ENCODE data around the gene PUM2.

PUM2 gene

DNA sequence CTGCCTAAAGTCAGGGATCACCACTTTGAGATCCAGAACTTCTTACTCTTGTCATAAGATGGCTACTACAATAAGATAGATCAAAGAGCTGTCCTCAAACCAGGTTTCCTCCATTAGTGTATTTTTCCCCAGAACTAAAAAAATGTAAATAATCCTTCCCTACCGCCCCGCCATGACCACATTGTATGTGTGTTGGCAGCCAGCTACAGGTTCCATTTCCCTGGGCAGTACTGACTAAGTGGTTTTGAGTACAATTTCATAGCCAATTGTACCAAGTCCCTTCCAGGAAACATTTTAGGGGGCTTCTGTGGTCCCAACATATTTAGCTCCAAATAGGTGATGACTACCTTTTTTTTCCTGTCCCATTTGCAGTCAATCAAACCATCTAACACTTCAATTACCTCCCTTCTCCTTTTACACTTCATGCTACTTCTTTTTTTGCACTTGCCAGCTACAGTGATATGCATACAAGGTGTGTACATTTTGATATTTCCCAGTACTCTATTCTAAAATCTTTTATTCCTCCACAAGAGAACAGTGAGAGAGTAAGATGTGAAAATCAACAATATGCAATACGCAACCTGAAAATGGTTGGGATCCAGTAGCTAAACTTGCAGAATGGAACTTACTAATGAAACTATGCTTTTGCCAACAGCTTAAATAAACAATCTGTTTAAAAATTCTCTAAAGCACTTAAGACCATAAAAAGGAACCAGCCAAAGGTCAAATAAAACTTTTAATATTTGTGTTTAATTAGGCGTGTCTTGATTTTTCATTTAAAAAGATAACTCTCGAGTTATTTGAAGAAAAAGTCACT, 3.9 kb downstream of the PUM2 start:
- no peak for DNase-seq (ENCODE audit: extremely low read depth in 1 of 2, low read depth in 1 of 2)

DNA sequence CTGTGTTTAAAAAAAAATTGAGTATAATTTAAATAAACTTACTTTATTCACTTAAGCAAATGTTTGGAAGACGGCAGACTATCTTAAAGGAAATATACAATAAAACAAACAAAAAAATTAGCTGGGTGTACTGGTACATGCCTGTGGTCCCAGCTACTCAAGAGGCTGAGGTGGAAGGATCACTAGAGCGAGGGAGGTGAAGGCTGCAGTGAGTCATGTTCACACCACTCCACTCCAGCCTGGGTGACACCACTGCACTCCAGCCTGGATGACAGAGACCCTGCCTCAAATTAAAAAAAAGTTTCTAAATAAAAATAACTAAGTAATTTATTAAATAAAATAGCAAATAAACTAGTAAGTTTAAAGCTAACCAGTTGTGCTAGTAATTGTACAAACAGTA, 7.5 kb downstream of the PUM2 start:
- no peak for DNase-seq (ENCODE audit: extremely low read depth in 1 of 2, low read depth in 1 of 2)

GRCh38 chr2:20339012-20339411, 11.6 kb downstream of the PUM2 start:
- DNase-seq (ENCODE audit: extremely low read depth in 1 of 2, low read depth in 1 of 2) = no peak

GRCh38 chr2:20334605-20335203, 15.9 kb downstream of the PUM2 start:
- DNase-seq (ENCODE audit: extremely low read depth in 1 of 2, low read depth in 1 of 2) = no peak

DNA sequence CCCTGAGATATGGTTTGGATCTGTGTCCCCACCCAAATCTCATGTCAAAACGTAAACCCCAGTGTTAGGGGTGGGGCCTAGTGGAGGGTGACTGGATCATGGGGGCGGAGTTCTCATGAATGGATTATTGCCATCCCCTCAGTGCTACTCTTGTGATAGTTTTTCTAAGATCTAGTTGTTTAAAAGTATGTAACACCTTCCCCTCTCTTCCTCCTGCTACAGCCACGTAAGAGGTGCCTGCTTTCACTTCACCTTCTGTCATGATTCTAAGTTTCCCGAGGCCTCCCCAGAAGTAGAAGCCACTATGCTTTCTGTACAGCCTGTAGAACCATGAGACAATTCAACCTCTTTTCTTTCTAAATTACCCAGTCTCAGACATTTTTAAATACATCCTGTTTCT, 16.9 kb downstream of the PUM2 start:
- no peak for DNase-seq (ENCODE audit: extremely low read depth in 1 of 2, low read depth in 1 of 2)

DNA sequence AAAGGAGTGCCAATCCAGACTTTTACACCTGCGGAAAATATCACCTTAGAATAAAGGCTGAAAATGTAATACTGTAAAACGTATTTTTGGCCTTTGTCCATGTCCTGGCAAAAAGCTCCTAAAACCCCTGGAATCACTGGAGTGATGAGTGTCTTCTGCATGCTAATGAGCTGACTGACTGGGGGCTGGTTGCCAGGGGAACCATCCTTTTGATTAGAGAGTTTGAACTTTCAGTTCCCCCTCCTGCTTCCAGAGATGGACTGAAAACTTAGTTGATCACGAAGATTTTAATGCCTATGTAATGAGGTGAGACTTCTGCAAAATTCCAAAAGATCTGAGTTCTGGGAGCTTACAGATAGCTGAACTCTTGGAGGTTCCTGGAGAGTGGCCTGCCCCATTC, 20.5 kb downstream of the PUM2 start:
- DNase-seq (ENCODE audit: extremely low read depth in 1 of 2, low read depth in 1 of 2) = no peak

DNA sequence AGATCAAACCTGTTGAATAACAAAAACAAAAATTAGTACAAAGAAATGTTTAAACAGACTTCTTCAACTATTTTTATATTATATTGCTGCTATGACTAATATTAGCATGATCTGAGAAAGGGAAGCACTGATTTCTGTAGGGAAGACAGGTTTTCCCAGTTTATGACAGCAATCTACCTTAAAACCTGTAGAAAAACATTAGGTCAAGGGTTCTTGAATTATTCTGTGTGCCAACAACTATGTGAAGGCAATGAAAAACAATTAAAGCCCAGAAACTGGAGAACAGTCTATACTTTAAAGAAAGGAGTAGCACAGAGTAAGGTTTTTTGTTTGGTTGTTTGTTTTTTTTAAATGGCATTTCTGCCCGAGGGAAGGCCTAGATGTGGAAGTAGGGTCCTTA, 23.3 kb downstream of the PUM2 start:
- DNase-seq (ENCODE audit: extremely low read depth in 1 of 2, low read depth in 1 of 2) = no peak

DNA sequence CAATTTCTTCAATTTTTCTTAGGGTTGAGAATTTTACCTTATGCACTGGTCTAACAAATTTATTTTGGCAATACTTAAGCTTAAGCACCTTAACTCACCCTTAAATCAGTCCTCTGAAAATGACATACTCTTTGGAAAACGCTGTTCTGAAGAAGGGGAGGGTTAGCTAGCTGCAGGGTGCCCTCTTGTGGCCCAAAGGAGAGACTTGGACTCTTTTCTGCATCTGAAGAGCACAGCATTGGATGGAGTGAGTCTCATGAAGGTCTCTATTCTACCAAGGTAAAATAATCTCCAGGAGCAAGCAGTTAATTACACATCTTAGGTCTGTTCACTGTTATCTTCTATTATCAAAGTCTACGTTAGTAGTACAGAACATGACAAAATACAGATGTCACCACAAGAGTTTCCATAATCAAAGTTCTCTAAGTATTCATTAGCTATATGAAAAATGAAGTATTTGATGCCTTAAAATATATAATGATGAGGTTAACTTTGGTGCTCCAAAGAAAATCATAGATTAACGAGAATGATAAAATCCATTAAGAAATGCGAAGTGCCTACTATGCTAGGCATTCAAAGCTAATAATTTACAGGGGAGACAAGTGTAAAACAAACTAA, 24.4 kb downstream of the PUM2 start:
- DNase-seq (ENCODE audit: extremely low read depth in 1 of 2, low read depth in 1 of 2) = peak; percentile 11 to 19

- DNase-seq (ENCODE audit: extremely low read depth in 1 of 2, low read depth in 1 of 2) = no peak
Measured at GRCh38 chr2:20322527-20323300, 27.9 kb downstream of the PUM2 start.

GRCh38 chr2:20317690-20318089, 33.0 kb downstream of the PUM2 start:
- DNase-seq (ENCODE audit: extremely low read depth in 1 of 2, low read depth in 1 of 2) = no peak

DNA sequence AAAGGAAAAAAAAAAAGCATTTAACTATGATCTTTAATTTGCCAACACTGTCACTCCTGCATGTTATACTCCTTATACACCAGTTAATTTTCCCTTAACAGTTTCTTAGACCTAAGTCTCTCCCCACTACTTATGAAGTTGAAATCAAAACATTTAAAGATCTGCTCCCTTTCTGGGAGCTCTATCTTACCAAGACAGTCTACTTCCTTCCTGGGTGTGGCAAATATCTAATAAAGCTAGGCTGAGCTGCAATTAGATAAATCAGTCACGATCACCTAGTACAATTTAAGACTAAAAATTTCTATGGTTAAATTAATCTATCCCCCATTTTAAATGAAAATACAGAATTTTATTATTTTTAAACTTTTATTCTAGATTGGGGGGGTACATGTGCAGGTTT, 33.4 kb downstream of the PUM2 start:
- DNase-seq (ENCODE audit: extremely low read depth in 1 of 2, low read depth in 1 of 2) = no peak

DNA sequence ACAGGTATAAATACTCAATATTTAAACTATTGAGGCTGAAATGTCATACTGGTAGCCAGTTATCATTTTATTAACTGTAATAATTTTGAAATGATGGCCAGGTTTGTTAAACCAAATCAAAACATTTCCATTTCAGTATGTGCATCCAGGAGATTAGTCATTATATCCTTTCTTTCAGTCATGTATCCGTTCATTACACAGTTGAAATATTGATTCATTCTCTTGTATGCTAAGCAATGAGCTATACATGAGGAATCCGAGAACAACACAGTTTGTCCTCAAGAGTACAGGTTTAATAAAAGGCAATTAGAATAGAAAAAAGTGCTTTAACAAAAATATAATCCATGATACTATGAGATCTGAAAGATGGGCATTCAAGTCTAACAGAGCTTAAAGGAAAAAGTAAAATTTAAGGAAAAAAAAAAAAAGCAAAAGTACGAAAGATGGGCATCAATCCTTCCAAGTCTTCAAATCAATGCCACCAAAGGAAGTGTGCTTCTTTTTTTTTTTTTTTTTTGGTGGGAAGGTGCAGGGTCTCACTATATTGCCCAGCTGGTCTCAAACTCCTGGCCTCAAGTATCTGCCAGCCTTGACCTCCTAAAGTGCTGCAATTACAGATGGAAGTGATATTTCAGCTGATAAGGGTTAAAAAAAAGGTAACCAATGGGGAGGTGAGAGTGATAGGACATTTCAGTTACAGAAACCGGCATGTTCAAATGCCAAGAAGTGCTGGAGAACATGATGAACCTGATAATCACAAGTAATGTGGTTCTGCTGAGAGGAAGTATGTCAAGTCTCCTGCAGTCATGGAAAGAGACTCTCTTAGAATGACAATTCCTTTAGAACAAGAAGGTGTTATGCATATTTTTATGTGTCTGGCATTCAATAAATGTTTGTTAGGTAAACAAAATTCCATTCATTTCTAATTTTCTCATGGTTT, 35.8 kb downstream of the PUM2 start:
- no peak for DNase-seq (ENCODE audit: extremely low read depth in 1 of 2, low read depth in 1 of 2)

GRCh38 chr2:20313659-20314058, 37.0 kb downstream of the PUM2 start:
- DNase-seq (ENCODE audit: extremely low read depth in 1 of 2, low read depth in 1 of 2) = no peak

GRCh38 chr2:20309001-20309400, 41.6 kb downstream of the PUM2 start:
- DNase-seq (ENCODE audit: extremely low read depth in 1 of 2, low read depth in 1 of 2) = no peak

DNA sequence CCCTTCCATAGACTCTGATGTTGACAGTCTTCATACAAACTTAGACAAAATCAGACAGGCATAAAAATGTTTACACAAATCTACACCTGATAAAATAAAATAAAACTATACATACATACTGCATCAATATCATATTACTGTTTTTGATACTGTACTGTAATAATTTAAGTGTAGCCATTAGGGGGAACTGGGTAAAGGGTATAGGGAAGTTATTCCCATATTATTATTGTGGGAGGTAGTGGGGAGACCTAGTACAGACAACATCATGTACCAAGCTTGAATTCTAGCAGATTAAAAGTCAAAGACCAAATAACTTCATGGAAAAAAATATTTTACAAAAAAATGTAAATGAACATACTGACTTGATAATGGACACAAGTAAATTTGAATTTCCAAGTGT, 43.3 kb downstream of the PUM2 start:
- DNase-seq (ENCODE audit: extremely low read depth in 1 of 2, low read depth in 1 of 2) = no peak

DNA sequence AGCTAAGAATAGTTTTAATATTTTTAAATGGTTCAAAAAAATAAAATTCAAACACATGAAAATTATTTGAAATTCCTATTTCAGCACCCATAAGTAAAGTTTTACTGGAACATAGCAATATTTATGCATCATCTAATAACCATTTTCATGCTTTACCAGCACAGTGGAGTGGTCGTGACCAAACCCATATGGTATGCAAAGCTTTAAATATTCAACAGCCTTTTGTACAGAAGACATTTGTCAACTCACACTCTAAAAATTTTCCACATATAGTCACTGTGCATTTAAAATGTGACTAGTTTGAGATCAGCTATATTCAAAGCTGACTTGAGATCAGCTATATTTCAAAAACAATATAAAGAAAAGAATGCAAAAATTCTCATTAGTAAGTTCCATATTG, 46.2 kb downstream of the PUM2 start:
- no peak for DNase-seq (ENCODE audit: extremely low read depth in 1 of 2, low read depth in 1 of 2)

GRCh38 chr2:20303966-20304365, 46.7 kb downstream of the PUM2 start:
- DNase-seq (ENCODE audit: extremely low read depth in 1 of 2, low read depth in 1 of 2) = no peak

DNA sequence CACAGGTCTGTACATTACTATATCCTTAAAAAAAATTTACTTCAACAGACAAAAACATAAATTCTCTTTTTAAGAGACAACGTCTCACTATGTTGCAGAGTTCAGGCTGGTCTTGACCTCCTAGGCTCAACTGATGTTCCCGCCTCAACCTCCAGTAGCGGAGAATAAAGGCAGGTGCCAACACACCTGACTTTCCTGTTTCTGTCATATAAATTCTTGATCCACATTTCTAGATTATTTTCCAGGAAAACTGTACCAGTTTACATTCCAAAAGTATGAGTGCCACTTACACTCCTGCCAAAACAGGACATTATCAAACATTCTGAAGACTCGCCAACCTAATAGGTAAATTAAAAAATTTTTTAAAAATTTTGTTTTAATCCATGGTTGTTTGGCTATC, 48.6 kb downstream of the PUM2 start:
- no peak for DNase-seq (ENCODE audit: extremely low read depth in 1 of 2, low read depth in 1 of 2)

DNA sequence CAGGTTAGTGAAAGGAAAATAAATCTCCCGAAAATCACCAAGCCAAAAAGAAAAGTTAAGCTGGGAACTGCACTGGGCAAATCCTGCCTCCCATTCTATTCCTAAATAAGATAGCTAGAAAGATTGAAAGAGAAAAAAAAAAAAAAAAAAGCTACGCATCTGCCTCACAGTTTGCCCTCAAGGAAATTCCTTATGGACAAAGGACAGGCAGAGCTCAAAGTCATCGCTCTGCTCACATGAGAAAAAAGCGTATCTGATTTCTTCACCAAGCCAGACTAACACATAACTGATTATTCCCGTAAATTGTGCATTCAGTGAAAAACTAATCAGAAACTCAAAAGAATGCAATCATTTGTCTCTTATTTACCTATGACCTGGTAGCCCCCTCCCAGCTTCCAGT, 50.0 kb downstream of the PUM2 start:
- no peak for DNase-seq (ENCODE audit: extremely low read depth in 1 of 2, low read depth in 1 of 2)

GRCh38 chr2:20299113-20299512, 51.5 kb downstream of the PUM2 start:
- no peak for DNase-seq (ENCODE audit: extremely low read depth in 1 of 2, low read depth in 1 of 2)

Data from activated CD8-positive, alpha-beta memory T cell treated with anti-CD3 and anti-CD28 coated beads for 1 hour (primary cell).